Measurements from ENCODE around the gene ACSS1.
A peak's percentile ranks its signal among the peaks of the same experiment; 100 is the strongest.

The ACSS1 gene

DNA sequence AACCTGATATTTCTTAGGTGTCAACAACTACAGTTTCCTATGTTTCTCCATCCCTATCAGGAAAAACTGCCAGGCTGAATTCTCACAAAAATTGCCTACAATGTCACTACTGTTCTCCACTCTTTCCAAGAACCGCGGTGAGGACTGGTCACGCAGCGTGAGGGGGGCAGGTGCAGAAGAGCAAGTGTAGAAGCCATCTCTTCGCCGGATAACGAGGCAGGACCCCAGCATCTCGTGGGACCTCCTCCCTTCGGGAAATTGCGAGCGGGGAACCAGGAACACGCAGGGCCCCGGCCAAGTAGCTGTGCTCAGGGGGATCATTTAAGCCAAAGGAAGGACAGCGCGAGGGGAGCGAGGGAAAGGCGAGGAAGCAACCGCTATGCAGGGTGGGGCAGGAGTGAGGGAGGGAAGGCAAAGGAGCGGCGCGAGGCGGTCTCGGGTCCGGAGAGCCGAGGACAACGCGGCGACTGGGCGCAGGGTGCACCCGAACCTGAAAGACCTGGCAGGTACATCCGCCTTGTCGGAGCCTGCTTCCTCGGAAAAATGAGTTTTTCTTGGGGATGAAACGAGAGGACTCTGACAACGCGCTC lies 65.9 kb downstream of the ACSS1 start:
- peak; percentile 37 for DNase-seq

DNA sequence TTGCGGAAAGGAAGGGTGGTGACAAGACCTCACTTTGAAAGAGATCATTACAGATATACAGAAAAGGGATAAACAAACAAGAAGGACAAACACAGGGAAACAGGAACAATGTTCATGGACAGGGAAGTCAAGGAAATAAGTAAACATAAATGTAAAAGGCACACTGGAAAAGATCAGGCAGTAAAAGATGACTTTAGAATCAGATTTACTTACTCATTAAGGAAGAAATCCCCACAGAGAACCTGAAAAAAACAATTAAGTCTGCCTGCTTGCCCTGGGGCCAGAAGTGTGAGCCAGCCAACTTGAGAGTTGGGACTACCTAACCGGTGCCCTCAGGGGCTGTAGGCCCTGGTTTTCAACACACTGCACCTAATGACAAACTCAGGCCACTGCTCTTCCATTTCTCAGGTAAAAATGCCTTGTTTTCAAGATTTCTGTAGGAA lies 67.1 kb downstream of the ACSS1 start:
- DNase-seq, result no peak

DNA sequence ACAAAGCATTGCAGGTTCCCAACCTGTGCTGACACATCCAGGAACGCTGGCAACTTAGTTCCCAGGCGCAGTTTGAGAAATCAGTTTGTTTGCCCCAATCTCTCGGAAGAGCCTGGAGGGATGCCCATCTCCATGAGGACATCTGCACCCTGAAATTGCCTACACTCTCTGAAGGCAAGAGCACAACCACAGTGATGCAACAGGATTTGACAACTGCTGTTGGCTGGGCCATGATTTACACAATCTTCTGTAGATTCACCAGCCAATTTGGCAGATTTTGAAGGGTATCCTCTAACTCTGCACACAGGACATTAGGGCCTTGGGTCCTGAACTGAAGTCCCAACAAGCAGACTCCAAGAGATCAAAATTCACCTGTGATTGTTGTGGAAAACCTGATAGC lies 68.8 kb downstream of the ACSS1 start:
- DNase-seq, result no peak

DNA sequence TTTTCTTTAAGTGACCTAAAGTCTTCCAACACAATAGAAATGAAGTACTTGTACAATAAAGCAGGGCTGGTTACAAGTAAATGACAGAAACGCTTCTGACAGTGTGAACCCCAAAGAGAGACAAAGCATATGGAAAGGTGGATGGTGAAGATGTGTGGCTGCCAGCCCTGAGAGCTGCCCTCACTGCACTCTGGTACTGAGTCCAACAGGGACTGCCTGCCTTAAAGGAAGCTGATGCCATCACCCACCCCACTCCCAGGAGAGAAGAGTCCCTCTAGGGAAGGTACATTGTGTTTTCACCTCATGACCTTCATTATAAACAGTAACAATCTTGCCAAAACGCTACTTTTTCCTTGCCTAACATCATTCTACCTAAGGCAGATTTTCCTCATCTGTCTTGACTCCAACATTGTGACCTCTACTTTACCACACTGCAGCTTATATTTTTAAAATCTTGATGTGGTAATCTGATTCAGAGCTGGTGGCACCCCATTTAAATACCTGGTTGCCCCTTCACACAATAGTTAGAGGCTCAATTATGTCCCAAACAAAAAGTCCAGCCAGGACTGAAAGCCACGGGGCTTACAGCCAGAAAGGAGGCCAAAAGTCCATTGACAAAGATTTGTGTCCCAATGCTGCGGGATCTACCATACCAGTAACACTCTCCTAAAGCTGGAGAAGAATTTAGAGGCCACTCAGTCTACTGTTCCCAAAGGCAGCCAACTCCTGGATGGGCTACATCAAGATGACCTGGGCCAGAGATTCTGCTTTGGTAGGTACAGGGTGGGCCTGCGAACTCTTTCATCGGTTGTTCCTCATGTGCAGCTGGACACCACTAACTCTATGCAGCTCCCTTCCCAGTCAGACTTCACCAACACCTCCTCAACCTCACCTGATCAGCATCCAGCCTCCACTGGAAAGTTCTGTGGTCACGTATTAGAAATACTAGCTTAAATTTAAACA lies 69.8 kb downstream of the ACSS1 start:
- DNase-seq, result no peak

DNA sequence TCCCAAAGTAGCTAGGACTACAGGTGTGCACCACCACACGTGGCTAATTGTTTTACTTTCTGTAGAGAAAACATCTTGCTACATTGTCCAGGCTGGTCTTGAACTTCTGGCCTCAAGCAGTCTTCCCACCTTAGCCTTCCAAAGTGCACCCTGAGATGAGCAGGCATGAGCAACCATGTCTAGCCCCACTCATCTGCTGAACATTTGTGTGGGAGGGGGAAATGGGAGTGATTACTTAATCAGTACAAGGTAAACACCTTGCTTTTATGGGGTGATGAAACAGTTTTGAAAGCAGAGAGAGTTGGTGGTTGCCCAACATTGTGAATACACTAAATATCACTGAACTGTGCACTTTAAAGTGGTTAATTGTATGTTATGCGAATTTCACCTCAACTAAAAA lies 70.7 kb downstream of the ACSS1 start:
- DNase-seq, result no peak

- no peak for DNase-seq
Measured at GRCh38 chr20:24986436-24987015, 71.4 kb downstream of the ACSS1 start.

GRCh38 chr20:24985802-24986201 lies 72.1 kb downstream of the ACSS1 start:
- no peak for DNase-seq

DNA sequence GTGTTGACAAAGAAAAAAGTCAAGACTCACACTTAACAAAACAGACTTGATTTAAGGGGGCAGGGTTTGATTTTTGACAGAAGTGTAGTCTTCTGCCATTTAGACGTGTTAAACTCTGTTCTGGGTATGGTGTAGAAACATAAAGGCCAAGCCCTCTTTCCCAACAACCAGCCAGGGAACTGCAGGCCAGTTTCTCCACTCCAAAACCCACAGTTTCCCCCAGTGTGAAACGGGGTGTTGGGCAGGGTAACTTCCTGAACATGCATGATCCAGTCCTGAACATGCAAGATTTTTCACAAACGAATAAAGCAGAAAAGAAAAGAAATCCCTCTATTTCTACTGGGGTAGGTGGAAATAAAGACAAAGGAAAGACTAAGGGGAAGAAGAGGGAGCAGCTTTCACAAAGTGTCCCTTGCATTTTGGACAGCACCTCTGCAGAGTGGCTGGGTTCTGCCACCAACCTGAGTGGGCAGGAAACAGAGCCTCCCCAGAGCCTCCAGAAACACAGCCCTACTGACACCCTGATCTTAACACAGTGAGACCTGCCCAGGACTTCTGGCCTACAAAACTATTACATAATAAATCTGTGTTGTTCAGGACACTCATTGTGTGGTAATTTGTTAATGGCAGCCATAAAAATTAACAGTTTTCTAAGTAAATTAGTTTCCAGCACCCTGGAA lies 72.8 kb downstream of the ACSS1 start:
- DNase-seq, result no peak

- no peak for DNase-seq
Measured at GRCh38 chr20:24983896-24984295, 74.0 kb downstream of the ACSS1 start.

- DNase-seq, result no peak
Measured at GRCh38 chr20:24981790-24982189, 76.1 kb downstream of the ACSS1 start.

DNA sequence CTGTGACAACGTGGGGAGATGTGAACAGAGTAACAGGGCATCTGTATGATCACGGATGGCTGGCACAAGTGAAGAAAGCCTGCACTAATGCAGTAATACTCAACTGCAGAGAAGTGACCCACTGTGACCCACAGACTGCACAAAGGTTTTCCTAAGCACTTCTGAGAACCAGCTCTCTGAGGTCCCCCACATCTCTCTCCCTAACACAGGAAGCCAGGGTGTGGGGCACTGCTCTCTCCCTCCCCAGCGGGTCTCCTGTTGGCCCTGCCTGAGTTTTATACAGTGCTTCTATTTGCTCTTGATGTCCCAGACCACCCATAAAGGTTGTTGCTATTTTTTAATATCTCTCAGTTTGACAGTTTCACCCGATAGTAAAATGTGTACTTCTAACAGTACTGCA lies 76.7 kb downstream of the ACSS1 start:
- no peak for DNase-seq

DNA sequence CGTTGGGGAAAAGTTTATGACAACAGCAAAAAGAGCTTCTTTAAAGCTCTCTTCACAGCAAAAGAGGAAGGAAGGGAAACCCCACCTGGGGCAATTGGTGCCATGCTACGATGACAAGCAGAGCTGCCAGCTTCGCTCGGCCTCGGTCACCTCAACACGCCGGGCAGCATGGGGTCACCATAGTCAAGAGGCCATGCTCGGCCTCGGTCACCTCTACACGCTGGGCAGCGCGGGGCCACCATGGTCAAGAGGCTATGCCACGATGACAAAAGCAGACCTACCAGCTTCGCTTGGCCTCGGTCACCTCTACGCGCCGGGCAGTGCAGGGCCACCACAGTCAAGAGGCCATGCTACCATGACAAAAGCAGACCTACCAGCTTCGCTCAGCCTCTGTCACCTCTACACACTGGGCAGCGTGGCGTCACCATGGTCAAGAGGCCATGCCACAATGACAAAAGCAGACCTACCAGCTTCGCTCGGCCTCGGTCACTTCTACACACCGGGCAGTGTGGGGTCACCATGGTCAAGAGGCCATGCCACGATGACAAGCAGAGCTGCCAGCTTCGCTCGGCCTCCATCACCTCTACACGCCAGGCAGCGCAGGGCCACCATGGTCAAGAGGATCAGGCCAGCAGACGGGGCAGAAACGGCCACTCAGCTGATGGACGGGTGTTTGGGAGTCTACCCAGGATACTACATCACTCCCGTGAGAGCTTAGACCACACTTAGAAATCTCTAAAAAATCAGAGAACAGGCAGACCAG lies 77.5 kb downstream of the ACSS1 start:
- DNase-seq, result no peak

DNA sequence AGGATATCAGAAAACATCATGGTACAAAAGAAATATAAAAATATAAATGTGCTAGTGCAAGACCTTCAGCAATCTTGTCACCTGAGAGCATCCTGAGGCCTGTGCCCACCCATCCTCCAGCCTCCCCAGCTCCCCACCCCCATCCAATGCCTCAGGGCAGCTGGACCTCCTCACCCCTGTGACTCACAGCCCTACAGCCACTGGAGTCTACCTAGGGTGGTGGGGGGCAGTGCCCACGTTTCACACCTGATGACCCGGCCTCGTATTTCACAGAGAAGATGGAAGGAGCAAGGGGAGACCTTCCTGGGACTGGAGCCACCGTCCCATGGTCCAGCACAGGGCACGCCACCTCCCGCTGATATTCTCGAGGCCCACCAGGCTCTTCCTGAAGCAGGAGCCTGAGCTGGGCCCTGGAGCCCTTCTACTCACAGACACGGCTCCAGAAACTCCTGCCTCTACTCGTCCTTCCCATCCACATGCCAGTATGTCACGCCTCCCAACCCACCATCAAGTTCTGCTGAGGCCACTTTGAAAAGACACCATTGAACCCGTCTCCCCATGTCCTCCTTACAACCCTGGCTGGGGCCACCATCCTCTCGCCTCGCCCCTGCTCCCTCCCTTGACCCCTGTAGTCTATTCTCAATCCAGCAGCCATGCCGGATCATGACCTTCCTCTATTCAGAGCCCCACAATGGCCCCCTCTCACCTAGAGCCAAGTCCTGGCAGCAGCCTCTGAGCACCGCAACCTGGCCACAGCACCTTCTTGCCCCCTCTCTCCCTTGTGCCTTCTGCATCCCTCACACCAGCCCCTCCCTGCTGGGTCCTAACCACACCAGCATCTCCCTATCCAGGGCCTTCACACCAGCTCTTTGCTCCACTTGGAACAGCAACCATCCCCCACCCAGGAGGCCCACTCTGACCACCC lies 78.6 kb downstream of the ACSS1 start:
- no peak for DNase-seq

DNA sequence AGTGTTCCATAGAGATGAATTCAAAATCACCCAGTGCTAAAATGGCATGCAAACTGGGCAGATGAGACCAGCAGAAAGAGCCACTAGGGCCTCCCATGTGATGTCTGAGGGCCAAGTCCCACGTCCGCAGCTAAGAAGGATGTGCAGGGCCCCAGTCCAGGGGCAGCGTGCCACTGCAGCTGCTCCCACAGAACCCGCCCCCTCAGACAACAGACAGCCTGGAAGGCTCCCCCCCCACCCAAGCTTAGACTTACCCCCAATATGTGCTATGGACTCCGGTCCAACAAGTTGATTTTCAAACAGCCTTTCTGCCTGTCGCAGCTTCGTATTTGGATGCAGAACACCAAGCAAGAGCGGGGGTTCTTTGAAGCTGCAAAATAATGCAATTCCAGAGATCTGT lies 79.4 kb downstream of the ACSS1 start:
- no peak for DNase-seq

DNA sequence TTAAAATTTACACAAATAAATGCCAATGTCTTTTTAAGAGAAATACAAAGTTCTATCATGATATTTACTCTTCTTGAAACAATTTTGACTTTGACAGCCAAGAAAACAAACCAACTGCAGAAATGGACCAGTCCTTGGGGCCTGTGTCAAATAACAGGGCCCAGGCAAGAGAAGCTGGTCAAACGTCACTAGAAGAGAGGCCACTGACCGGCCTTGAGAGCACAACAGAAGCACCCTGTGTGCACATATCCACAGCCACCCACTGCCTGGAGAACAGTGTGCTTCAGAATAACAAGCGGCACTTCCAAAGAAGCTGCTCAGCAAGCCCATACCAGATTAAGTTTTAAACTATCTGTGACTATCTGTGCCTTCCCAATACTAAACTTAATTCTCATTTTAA lies 80.1 kb downstream of the ACSS1 start:
- no peak for DNase-seq

- DNase-seq, result no peak
Measured at GRCh38 chr20:24977336-24977735, 80.6 kb downstream of the ACSS1 start.

DNA sequence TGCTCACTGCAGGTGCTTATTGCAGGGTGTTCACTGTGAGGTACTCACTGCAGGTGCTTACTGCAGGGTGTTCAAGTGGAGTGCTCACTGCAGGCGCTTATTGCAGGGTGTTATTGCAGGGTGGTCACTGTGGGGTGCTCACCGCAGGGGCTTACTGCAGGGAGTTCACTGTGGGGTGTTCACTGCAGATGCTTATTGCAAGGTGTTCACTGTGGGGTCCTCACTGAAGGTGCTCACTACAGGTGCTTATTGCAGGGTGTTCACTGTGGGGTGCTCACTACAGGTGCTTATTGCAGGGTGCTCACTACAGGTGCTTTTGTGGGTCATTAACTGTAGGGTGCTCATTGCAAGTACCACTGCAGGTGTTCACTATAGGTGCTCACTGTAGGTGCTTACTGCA lies 85.6 kb downstream of the ACSS1 start:
- DNase-seq, result no peak

GRCh38 chr20:24971376-24972101 lies 86.4 kb downstream of the ACSS1 start:
- no peak for DNase-seq

DNA sequence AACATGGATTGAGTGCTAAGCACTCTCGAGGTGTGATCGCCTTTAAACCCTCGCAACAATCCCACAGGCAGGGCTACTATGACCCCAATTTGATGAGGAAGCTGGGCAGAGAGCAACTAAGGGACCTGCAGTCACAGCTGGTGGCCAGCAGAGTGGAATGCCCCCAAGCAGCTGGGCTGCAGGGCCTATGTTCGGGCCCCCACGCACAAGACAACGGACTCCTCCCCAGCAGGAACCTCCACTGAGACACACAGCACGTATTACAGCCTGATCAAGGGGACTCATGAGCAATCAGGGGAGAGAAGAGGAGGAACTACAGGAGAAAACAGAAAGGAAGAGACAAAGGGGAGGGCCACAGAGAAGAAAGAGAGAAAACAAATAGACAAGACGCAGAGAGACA lies 87.2 kb downstream of the ACSS1 start:
- no peak for DNase-seq

GRCh38 chr20:24970030-24970553 lies 87.8 kb downstream of the ACSS1 start:
- no peak for DNase-seq

All from EL (cell line).